Stomach (tissue), 9 donors: ENCODE data around the gene TNFAIP8L1. TPM values are rescaled to one million over a fixed set of nuclear protein-coding genes. Genes with fewer than 3 reads are reported as not detected.

Experiments
- DNase-seq, 2 donors: peaks; one replicate each; pipeline versions ENCODE4 v3.0.0 to v3.0.0-alpha.2; 2013 to 2019
- H3K27ac ChIP-seq, 5 donors: fragments of 200-600 bp in 4 of 5; sonication (generic) in 4 of 5; one replicate each; pipeline ENCODE4 v1.5.1; 2013 to 2019; ENCODE audit warnings: mild to moderate bottlenecking in 1 of 5, moderate library complexity in 1 of 5
- H3K27me3 ChIP-seq, 3 donors: fragments of 200-600 bp; sonication (generic); one replicate each; pipeline ENCODE4 v1.5.1; 2017 to 2019; ENCODE audit warnings: mixed run types in 1 of 3
- H3K36me3 ChIP-seq, 4 donors: fragments of 200-600 bp; sonication (generic); 1 replicate in 3 of 4; 2 replicates in 1 of 4; pipeline ENCODE4 v1.5.1; 2016 to 2019
- H3K4me1 ChIP-seq, 4 donors: fragments of 200-600 bp; sonication (generic); one replicate each; pipeline ENCODE4 v1.5.1; 2016 to 2019
- H3K4me3 ChIP-seq, 4 donors: fragments of 200-600 bp; sonication (generic) in 3 of 4; one replicate each; pipeline ENCODE4 v1.5.1; 2016 to 2019; ENCODE audit warnings: mild to moderate bottlenecking in 1 of 4
- H3K9me3 ChIP-seq, 4 donors: fragments of 200-600 bp; sonication (generic); one replicate each; pipeline ENCODE4 v1.5.1; 2016 to 2019
- EP300 ChIP-seq: sonication (generic); formaldehyde crosslinking; IDR thresholded peaks from one replicate; pipeline ENCODE4 v1.6.1; 2017; ENCODE audit warnings: antibody characterized with exemption
- POLR2A ChIP-seq, 4 donors: fragments of 450-650 bp; IDR thresholded peaks; one replicate each; pipeline ENCODE4 v1.6.1; 2016; ENCODE audit warnings: antibody characterized with exemption in 4 of 4, control low read depth in 2 of 4, mild to moderate bottlenecking in 1 of 4, moderate library complexity in 1 of 4
- POLR2AphosphoS5 ChIP-seq, 3 donors: sonication (generic); formaldehyde crosslinking; IDR thresholded peaks; one replicate each; pipeline ENCODE4 v1.6.1; 2016; ENCODE audit warnings: antibody characterized with exemption in 3 of 3
- WGBS, 5 donors: extraction: QIAGEN DNeasy Blood & Tissue Kit in 3 of 5; methylation state at CpG; one replicate each; pipeline versions ENCODE4 v1.1.5 to v1.1.7; 2013 to 2018; 5-methylcytosine and 5-hydroxymethylcytosine counted together
- intact Hi-C: fragments of 100-400 bp; cut with DNase I; formaldehyde crosslinking; loops from one replicate; pipeline ENCODE4 v1.15.1; 2023; ENCODE audit warnings: low total_unique reads
- polyA plus RNA-seq, 3 donors: library from polyadenylated mRNA; stranded (reverse); fragments of 200-250 nt; gene quantifications; one replicate each; pipeline ENCODE4 v1.2.3, GENCODE V29; 2013
- total RNA-seq, 5 donors: library from RNA; depleted of rRNA; stranded (reverse); fragments of >200 nt; gene quantifications; one replicate each; pipeline versions ENCODE4 v1.1.0 to v1.2.3, GENCODE V29; 2014 to 2016
- TF ChIP-seq, protein P1 (sequence below), 7 experiments: fragments of 450-650 bp in 4 of 7; fragments of 200-600 bp in 3 of 7; sonication (generic) in 3 of 7; IDR thresholded peaks; one replicate each; pipeline ENCODE4 v1.5.1; 2016 to 2019; ENCODE audit warnings: antibody characterized with exemption in 7 of 7, control low read depth in 2 of 7, mild to moderate bottlenecking in 1 of 7
- donor health status: healthy with polysubstance abuse.
- donor health status: Bipolar disorder and iron deficiency.
- donor health status: healthy.

The TNFAIP8L1 gene
- total and polyA plus RNA-seq, 8 donors = 5.3 to 43.4 (median 7.7) TPM

DNA sequence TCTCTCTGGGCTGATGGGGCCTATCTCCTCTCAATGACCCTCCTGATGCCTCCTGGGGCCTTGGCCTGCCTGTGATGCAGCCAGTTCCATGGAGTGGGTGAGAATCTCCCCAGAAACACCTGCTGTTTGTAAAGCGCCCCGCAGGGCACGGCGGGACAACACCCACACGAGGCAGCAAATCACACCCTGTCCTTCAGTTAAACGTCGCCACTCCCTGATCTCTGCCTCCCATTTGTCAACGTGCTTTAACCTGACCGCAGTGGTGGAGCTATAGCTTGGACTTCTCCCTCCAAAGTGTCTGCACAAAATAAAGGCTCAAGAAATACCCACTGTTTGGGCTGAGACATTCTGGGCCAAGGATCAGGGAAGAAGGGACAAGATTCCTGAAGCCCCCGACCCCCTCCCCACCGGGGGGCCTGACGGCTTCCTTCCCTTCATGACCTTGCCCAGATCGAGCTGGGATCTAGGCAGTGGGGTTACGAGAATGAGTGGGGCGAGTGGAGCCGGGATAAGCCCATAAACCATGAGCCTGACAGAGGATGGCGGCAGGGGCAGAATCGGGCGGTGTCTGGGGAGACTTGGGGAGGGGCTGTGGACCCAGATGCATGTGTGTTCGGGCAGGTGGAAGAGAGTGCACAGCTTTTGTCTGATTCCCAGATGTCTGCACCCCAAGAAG, 22.8 kb downstream of the TNFAIP8L1 start:
- Histone ChIP-seq H3K27me3 (no peaks in the 10 kb centered on the region), H3K4me1 (peaks cover 0 to 16% (median 4%) of the 10 kb centered on the region in 4 donors), H3K36me3 (peaks cover 73 to 96% (median 93%) of the 10 kb centered on the region in 4 donors), H3K4me3 (no peak overlapping the region), H3K27ac (peak overlapping the region in 1 of 5 donors; percentile 18), H3K9me3 (peaks cover 0 to 12% (median 10%) of the 10 kb centered on the region in 4 donors)
- 78 to 86% (median 82%) methylated on average over 15 to 20 of the region's 20 CpGs for WGBS, 5 donors
- no peak for DNase-seq
- no peak for TF ChIP-seq EP300
- TF ChIP-seq, protein P1, sequence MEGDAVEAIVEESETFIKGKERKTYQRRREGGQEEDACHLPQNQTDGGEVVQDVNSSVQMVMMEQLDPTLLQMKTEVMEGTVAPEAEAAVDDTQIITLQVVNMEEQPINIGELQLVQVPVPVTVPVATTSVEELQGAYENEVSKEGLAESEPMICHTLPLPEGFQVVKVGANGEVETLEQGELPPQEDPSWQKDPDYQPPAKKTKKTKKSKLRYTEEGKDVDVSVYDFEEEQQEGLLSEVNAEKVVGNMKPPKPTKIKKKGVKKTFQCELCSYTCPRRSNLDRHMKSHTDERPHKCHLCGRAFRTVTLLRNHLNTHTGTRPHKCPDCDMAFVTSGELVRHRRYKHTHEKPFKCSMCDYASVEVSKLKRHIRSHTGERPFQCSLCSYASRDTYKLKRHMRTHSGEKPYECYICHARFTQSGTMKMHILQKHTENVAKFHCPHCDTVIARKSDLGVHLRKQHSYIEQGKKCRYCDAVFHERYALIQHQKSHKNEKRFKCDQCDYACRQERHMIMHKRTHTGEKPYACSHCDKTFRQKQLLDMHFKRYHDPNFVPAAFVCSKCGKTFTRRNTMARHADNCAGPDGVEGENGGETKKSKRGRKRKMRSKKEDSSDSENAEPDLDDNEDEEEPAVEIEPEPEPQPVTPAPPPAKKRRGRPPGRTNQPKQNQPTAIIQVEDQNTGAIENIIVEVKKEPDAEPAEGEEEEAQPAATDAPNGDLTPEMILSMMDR (IDR thresholded peaks at IDR 0.05) = no peak
- TF ChIP-seq POLR2A (IDR thresholded peaks at IDR 0.05) = no peak
- TF ChIP-seq POLR2AphosphoS5 (IDR thresholded peaks at IDR 0.05) = no peak
- intact Hi-C loops = no loop called here

DNA sequence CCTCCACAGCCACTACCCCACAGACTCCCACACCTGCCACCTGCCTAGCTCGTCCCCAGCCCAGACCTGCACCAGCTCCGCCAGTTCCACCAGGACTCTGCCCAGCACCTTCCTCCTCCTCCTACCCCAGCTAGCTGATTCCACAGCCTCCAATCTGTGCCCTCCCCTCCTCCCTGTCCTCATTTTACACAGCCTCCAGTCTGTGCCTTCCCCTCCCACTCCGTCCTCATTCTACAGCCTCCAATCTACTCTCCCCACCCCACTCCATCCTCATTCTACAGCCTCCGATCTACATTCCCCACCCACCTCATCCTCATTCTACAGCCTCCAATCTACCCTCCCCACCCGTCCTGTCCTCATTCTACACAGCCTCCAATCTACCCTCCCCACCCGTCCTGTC, 23.5 kb downstream of the TNFAIP8L1 start:
- H3K27me3 ChIP-seq = no peaks in the 10 kb centered on the region
- intact Hi-C loops = no loop called here
- peaks cover 0 to 12% (median 10%) of the 10 kb centered on the region in 4 donors for H3K9me3 ChIP-seq
- H3K27ac ChIP-seq = no peak overlapping the region
- H3K4me1 ChIP-seq = peaks cover 0 to 21% (median 7%) of the 10 kb centered on the region in 4 donors
- H3K36me3 ChIP-seq = peaks cover 72 to 96% (median 93%) of the 10 kb centered on the region in 4 donors
- no peak for DNase-seq
- 87 to 94% (median 88%) methylated on average over 6 of the region's 6 CpGs for WGBS, 5 donors
- no peak overlapping the region for H3K4me3 ChIP-seq
- TF ChIP-seq, protein P1 (IDR thresholded peaks at IDR 0.05) = no peak
- TF ChIP-seq POLR2A (IDR thresholded peaks at IDR 0.05) = no peak
- TF ChIP-seq POLR2AphosphoS5 (IDR thresholded peaks at IDR 0.05) = no peak
- no peak for TF ChIP-seq EP300

DNA sequence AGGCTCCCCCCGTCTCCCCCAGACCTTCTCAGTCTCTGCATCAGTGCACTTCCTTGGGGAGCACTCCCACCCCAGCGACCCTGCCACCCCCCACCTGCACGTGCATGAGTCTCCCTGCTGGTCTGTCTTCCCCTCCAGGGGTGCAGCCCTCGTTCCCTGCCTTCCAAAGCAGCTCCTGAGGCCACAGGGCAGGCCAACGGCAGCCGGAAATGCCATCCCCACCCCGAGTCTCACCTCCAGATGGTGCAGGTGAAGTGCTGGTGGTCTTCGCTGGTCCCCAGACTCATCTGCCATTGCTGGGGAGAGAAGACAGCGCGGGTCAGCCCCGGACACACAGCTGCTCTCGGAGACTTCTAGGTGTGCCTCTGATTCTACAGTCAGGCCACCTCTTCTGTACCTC, 25.3 kb downstream of the TNFAIP8L1 start:
- Histone ChIP-seq H3K36me3 (peaks cover 60 to 89% (median 85%) of the 10 kb centered on the region in 4 donors), H3K27me3 (no peaks in the 10 kb centered on the region), H3K4me3 (no peak overlapping the region), H3K27ac (no peak overlapping the region), H3K9me3 (no peaks in the 10 kb centered on the region), H3K4me1 (peaks cover 11 to 39% (median 21%) of the 10 kb centered on the region in 4 donors)
- no peak for TF ChIP-seq EP300
- TF ChIP-seq POLR2A (IDR thresholded peaks at IDR 0.05) = no peak
- no peak for TF ChIP-seq POLR2AphosphoS5 (IDR thresholded peaks at IDR 0.05)
- TF ChIP-seq, protein P1 (IDR thresholded peaks at IDR 0.05) = no peak
- 88 to 94% (median 90%) methylated on average over 8 to 12 of the region's 12 CpGs for WGBS, 5 donors
- DNase-seq = no peak
- intact Hi-C loops = no loop called here

DNA sequence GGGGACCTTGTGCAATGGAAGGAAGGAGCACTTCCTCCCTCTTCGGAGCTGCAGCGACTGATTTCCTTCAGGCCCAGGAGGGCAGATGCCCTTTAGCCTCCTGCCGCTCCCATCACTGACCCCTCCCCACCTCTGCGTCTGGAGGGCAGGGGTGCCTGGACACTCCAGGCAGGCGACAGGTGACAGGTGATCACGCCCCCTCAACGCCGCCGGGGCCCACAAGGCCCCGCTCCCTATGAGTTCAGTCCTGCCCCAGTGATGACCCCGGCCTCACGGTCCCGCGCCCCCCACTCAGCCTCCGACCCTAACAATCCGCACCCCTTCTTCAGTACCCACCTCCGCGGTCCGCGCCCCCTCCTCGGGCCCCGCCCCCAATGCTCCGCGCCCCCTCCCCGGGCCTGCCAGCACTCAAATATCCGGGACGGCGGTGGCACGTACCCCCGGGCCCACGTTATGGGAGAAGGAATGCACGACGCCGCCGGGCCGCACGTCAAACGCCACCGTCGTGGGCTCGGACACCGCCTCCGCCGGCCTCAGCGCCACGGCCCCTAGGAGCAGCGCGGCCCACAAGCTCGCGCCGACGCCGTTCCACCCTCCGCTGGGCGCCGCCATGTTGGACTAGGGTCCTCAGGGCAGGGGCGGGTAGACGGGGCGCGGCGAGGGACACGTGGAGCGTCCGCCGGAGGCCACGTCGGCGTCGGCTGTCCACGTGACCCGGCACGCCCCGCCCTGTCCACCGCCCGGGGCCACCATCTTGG, 30.6 kb downstream of the TNFAIP8L1 start, which contains the start of gene MYDGF:
TSS of gene MYDGF (minus strand) at position 620 of the 758 bp plus-strand sequence. CDS start at position 612, 8 bp downstream.
- WGBS, 5 donors = 0 to 1% (median 0%) methylated on average over 23 to 75 of the region's 75 CpGs
- DNase-seq = peak; percentile 94 to 97
- intact Hi-C loops = no loop called here

More for the DNA sequence above, 30.6 kb downstream of the TNFAIP8L1 start, which contains the start of gene MYDGF:
- no peak for TF ChIP-seq POLR2A (IDR thresholded peaks at IDR 0.05)
- TF ChIP-seq EP300 = no peak
- TF ChIP-seq, protein P1 (IDR thresholded peaks at IDR 0.05) = no peak
- TF ChIP-seq POLR2AphosphoS5 (IDR thresholded peaks at IDR 0.05) = peak; percentile 87 to 96 (median 88)
- Histone ChIP-seq H3K4me3 (peak within 1 kb of the TSS; percentile 71 to 99 (median 90)), H3K9me3 (no peaks in the 10 kb centered on the region), H3K27ac (peak within 1 kb of the TSS; percentile 79 to 91 (median 86)), H3K36me3 (peaks cover 25 to 44% (median 41%) of the 10 kb centered on the region in 4 donors), H3K4me1 (peaks cover 15 to 40% (median 29%) of the 10 kb centered on the region in 4 donors), H3K27me3 (no peaks in the 10 kb centered on the region)
